HL-60 (cell line): Measurements from ENCODE around the gene NBEAL1.

Experiments
- DNase-seq, 2 experiments: peaks; one replicate each; pipeline ENCODE4 v3.0.0-alpha.2; 2010 to 2020; ENCODE audit warnings: low read depth in 1 of 2, low spot score in 1 of 2
- H3K27ac ChIP-seq: fragments of 250-450 bp; sonication (Bioruptor Pico); replicated peaks from 2 replicates; pipeline ENCODE4 v1.5.1; 2020; ENCODE audit warnings: mild to moderate bottlenecking, moderate library complexity
- H3K27me3 ChIP-seq: fragments of 250-450 bp; sonication (Bioruptor Pico); 2 replicates; pipeline ENCODE4 v1.5.1; 2021; ENCODE audit warnings: mild to moderate bottlenecking, moderate library complexity; ENCODE audit not compliant: insufficient read depth, poor library complexity, severe bottlenecking
- H3K4me3 ChIP-seq: replicated peaks from 2 replicates; pipeline ENCODE4 v1.5.1; 2011; ENCODE audit warnings: mild to moderate bottlenecking, control low read depth, low read length; ENCODE audit not compliant: insufficient read depth
- GABPA ChIP-seq: IDR thresholded peaks from 2 replicates; pipeline ENCODE4 v1.6.1; 2012; ENCODE audit warnings: low read depth
- POLR2AphosphoS5 ChIP-seq: IDR thresholded peaks from 2 replicates; pipeline ENCODE4 v1.6.1; 2012; ENCODE audit warnings: low read depth
- SPI1 ChIP-seq: IDR thresholded peaks from 2 replicates; pipeline ENCODE4 v1.6.1; 2012; ENCODE audit warnings: low read depth, mild to moderate bottlenecking, borderline replicate concordance
- TF ChIP-seq, protein P1 (sequence below): IDR thresholded peaks from 2 replicates; pipeline ENCODE4 v1.6.1; 2012; ENCODE audit warnings: low read depth; ENCODE audit not compliant: insufficient replicate concordance
- TF ChIP-seq, protein P2 (sequence below): IDR thresholded peaks from one replicate; pipeline ENCODE4 v1.5.1; 2011; ENCODE audit warnings: low read length, control low read depth, inconsistent platforms; ENCODE audit not compliant: insufficient read depth

NBEAL1 gene

DNA sequence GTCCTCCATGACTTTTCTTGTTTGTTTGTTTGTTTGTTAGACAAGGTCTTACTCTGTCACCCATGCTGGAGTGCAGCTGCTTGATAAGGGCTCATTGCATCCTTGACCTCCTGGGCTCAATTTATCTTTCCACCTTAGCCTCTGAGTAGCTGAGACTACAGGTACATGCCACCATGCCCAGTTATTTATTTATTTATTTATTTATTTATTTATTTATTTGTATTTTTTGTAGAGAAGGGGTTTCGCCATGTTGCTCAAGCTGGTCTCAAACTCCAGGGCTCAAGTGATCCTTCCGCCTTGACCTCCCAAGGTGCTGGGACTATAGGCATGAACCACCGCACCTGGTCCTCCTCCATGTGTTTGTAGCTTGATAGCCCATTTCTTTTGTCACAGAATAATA lies 37.9 kb downstream of the NBEAL1 start:
- DNase-seq = no peak

DNA sequence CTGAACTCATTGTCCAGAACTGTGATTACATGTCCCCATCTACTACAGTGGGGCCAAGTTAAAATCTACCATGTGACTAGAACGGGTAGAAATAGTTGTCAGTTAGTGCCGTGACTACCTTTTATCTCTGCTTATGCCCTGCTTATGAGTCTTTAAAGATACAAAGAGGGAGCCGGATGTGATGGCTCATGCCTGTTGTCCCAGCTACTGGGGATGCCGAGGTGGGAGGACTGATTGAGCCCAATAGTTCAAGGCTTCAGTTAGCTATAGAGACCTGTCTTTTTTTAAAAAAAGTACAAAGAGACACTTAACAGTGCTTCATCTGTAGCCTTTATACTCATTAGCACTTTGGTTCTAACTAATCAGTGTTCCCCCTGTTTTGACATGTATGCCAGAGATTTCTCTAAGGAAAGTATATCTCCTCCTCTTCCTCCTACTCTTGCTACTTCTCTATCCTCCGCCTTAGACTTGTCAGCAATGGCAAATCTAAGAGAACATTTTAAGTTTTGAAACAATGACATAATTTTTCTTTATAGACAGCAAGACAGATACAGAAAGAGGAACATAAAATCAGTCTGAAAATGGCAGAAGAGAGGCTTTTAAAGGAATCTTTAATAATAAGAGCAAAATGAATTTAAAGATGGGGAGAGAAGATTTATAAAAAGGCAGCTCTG lies 45.0 kb downstream of the NBEAL1 start:
- Histone ChIP-seq H3K27me3 (no peaks in the 10 kb centered on the region), H3K27ac (no peak overlapping the region), H3K4me3 (no peak overlapping the region)
- TF ChIP-seq GABPA (no peak), SPI1 (no peak), POLR2AphosphoS5 (no peak)
- TF ChIP-seq, protein P1, sequence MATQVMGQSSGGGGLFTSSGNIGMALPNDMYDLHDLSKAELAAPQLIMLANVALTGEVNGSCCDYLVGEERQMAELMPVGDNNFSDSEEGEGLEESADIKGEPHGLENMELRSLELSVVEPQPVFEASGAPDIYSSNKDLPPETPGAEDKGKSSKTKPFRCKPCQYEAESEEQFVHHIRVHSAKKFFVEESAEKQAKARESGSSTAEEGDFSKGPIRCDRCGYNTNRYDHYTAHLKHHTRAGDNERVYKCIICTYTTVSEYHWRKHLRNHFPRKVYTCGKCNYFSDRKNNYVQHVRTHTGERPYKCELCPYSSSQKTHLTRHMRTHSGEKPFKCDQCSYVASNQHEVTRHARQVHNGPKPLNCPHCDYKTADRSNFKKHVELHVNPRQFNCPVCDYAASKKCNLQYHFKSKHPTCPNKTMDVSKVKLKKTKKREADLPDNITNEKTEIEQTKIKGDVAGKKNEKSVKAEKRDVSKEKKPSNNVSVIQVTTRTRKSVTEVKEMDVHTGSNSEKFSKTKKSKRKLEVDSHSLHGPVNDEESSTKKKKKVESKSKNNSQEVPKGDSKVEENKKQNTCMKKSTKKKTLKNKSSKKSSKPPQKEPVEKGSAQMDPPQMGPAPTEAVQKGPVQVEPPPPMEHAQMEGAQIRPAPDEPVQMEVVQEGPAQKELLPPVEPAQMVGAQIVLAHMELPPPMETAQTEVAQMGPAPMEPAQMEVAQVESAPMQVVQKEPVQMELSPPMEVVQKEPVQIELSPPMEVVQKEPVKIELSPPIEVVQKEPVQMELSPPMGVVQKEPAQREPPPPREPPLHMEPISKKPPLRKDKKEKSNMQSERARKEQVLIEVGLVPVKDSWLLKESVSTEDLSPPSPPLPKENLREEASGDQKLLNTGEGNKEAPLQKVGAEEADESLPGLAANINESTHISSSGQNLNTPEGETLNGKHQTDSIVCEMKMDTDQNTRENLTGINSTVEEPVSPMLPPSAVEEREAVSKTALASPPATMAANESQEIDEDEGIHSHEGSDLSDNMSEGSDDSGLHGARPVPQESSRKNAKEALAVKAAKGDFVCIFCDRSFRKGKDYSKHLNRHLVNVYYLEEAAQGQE = no peak
- TF ChIP-seq, protein P2, sequence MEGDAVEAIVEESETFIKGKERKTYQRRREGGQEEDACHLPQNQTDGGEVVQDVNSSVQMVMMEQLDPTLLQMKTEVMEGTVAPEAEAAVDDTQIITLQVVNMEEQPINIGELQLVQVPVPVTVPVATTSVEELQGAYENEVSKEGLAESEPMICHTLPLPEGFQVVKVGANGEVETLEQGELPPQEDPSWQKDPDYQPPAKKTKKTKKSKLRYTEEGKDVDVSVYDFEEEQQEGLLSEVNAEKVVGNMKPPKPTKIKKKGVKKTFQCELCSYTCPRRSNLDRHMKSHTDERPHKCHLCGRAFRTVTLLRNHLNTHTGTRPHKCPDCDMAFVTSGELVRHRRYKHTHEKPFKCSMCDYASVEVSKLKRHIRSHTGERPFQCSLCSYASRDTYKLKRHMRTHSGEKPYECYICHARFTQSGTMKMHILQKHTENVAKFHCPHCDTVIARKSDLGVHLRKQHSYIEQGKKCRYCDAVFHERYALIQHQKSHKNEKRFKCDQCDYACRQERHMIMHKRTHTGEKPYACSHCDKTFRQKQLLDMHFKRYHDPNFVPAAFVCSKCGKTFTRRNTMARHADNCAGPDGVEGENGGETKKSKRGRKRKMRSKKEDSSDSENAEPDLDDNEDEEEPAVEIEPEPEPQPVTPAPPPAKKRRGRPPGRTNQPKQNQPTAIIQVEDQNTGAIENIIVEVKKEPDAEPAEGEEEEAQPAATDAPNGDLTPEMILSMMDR = no peak
- DNase-seq = no peak

More for the DNA sequence above, 37.9 kb downstream of the NBEAL1 start:
- Histone ChIP-seq H3K27ac (no peak overlapping the region), H3K4me3 (no peak overlapping the region), H3K27me3 (no peaks in the 10 kb centered on the region)
- TF ChIP-seq, protein P1 = no peak

DNA sequence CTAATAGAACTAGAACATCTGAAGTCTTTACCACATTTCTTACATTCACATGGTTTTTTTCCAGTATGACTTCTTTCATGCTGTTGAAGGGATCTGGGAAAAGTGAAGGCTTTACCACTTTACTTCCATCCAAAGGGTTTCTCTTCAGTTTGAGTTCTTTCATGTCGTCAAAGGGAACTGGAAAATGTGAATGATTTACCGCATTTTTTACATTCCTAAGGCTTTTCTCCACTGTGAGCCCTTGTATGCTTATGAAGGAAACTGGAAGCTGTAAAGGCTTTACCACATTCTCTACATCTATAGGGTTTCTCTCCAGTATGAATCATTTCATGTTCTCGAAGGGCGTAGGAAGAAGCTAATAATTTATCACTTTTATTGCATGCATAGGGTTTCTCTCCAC lies 46.7 kb downstream of the NBEAL1 start:
- H3K27ac ChIP-seq = no peak overlapping the region
- no peak overlapping the region for H3K4me3 ChIP-seq
- no peak for TF ChIP-seq SPI1
- no peak for TF ChIP-seq POLR2AphosphoS5
- TF ChIP-seq, protein P1 = no peak
- TF ChIP-seq GABPA = no peak
- TF ChIP-seq, protein P2 = no peak
- no peak for DNase-seq
- H3K27me3 ChIP-seq = no peaks in the 10 kb centered on the region
